ENCODE results near the gene NEDD4L. TPM values are rescaled to one million over a fixed set of nuclear protein-coding genes. Genes with fewer than 3 reads are reported as not detected.

The NEDD4L gene
- total RNA-seq, 2 experiments from 2014 or later: 3.7 to 4.2 TPM

GRCh38 chr18:58347135-58347534, 303.1 kb downstream of the NEDD4L start:
- ChIA-PET CTCF (no interaction called here), POLR2A (interaction anchor here (0.6 kb wide), 1 partner anchor 426 kb away, joined by 3 read pairs; no protein-coding TSS in a partner anchor)

GRCh38 chr18:58348517-58348916, 304.5 kb downstream of the NEDD4L start:
- POLR2A ChIA-PET: no interaction called here
- CTCF ChIA-PET: no interaction called here

DNA sequence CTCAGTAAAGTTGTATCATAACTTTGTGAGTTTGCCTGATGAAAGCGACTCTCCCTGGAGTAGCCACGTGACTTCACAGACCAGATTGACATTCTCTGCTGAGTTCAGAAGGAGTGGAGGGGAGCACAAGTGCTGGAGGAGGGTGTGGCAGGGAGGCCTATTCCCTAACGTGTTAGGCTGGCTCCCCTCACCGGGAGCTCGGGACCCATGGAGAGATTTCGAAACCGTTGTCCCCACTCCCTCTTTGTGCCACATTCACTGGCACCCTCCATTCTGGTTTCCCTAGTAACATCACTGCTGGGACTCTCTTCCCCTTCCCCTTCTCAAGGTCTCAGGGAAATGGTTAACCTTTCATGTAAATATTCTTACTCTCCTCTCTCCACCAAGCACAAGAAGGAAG, 304.9 kb downstream of the NEDD4L start:
- CTCF ChIA-PET: no interaction called here
- POLR2A ChIA-PET: no interaction called here

GRCh38 chr18:58349650-58350049, 305.6 kb downstream of the NEDD4L start:
- POLR2A ChIA-PET: no interaction called here
- CTCF ChIA-PET: no interaction called here

DNA sequence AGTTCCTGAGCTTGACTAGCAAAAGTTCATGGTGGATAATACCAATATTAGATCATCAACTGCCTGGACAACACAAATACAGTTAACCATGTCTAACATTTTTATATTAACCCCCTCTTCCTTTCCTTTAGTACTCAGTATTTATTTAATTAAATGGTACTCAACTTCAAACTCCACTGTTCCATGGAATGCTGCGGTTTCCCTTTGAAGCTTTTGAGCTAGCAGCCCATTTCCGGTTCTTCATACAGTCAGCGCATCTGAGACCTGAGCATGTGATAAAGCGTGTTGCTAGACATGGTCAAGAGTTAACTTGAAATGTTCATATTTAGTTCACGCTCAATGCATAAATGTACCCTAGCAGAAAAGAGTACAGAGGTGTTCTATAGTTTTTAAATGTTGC, 306.5 kb downstream of the NEDD4L start:
- ChIA-PET CTCF (no interaction called here), POLR2A (no interaction called here)

GRCh38 chr18:58351776-58352175, 307.8 kb downstream of the NEDD4L start:
- POLR2A ChIA-PET: no interaction called here
- CTCF ChIA-PET: no interaction called here

DNA sequence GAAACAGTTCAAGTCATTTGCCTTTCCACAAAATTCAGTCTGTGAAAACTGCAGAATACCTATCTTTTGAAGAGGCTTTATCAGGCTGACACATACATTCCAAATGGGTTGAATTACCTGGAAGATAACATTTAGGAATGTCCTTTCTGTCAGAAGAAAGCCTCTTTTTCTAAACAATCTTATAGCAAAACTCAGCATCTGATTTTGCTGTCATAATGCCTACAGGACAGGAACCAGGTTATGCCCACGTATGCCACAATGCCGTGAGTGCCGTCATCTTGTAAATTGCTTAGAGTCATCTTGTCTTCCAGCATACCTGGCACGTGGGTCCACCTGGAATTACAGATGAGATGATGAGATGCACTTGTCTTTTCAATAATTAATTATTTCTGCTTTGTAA, 309.6 kb downstream of the NEDD4L start:
- ChIA-PET CTCF (no interaction called here), POLR2A (no interaction called here)

DNA sequence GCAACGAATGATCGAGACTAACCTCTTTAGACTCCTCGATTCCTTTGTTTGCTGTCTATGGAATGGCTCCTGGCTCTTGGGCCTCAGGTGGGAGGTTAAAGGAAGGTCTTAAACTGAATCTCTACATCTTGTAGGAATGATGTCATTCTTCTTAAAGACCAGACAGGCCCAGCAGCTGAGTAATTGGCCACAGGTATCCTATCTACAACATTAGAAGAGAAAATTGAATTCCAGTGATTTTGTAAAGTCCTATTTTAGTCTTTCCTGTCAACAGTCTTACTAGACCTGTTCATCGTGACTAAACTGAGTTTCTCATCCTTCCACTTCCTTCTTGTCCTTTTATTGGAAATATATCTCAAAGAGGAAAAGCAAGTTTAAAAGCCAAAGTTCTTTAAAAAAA, 310.0 kb downstream of the NEDD4L start:
- CTCF ChIA-PET: no interaction called here

GRCh38 chr18:58354791-58355190, 310.8 kb downstream of the NEDD4L start:
- POLR2A ChIA-PET: no interaction called here
- CTCF ChIA-PET: no interaction called here

More for the DNA sequence above, 310.0 kb downstream of the NEDD4L start:
- POLR2A ChIA-PET: no interaction called here

DNA sequence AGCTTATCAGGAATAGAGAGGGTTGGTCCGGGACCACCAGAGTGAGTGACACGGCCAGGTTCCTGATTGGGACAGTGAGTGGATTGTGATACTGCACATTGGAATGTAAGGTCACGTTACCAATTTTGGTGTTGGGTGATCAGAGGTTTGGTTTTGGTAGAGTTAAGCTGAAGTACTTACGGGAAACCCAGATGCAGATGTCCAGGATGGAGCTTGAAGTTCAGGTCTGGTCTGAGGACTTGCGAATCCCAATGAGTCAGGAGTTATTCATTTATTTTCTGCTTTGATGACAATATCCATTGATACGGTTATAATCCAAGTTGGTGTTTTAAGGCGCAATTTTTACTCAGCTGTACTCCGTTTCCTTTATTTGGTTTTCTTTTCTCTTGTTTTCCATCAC, 311.2 kb downstream of the NEDD4L start:
- ChIA-PET CTCF (no interaction called here), POLR2A (no interaction called here)

DNA sequence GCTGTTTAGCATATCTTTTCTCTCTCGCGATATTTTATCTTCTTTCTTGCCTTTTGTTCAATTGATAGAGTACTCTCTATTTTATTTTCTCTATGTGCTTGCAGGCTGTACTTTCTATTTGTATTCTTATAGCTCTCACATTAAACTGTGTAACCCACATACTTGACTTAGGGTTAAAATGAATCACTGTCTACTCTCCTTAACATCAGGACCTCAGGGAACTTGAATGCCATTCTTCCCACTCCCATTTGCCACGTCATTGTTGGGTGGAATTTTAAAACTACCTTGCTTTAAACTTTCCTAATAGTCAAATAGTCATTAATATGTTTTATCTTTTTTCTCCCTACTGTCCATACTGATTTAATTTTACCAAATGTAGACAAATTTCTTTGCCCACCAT, 315.2 kb downstream of the NEDD4L start:
- ChIA-PET CTCF (no interaction called here), POLR2A (no interaction called here)

DNA sequence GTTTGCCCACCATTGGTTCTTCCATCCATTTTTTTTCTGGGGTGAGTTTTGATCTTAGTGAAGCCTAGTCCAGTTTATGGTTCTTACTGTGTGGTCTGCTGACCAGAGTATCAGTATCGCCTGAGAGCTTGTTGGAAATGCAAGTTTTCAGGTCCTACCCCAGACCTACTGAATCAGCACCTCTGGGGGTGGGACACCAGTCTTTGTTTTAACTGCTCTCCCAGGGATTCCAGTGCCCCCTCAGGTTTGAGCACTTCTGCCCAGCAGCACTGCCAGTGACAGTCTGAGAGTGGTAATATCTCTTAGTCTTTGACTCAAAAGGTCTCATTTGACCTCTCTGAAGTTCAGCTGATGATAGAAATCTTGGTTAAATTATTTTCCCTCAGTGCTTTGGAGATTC, 315.6 kb downstream of the NEDD4L start:
- CTCF ChIA-PET: no interaction called here

DNA sequence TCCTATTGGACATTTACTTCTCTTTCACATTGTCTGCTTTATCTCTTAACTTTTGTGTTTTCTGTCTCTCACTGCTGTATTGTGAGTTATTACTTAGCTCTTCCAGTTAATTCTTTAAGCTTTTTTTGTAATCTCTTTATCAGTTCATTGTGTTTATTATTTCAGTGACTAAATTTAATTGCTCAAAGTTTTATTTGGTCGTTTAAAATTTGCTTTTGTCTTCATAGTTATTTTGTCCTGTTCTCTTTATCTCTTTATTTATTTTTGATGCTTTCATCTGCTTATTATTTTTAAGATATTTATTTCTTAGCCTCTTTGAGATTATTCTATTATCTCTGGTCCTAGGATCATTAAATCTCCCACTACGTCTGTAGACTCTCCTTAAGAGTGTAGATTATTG, 316.3 kb downstream of the NEDD4L start:
- ChIA-PET POLR2A (no interaction called here), CTCF (no interaction called here)

More for the DNA sequence above, 315.6 kb downstream of the NEDD4L start:
- POLR2A ChIA-PET: no interaction called here

GRCh38 chr18:58361212-58361611, 317.2 kb downstream of the NEDD4L start:
- CTCF ChIA-PET: no interaction called here
- POLR2A ChIA-PET: no interaction called here

DNA sequence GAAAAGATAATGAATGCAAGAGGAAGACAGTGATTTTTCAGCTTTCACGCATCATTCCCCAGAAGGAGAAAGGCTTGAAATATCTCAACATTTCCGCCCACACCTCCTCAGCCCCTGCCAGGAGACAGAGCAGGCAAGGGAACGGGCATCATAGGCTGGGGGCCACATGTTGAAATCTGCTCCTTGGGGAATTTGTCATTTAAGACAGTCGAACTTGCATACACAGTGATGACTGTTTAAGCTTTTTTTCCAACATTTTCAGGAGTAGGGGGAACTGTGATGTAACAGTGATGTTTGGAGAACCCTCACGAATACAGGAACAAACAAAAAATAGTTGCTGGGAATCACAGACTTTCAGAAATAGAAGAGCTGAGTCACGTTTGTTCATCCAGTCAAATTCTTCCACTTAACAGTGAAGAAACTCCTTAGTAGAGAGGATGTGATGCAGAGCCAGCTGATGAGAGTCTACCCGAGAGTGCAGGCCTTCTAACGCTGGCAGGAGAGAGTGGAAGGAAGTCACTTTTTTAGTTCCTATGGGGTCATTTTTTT, 318.1 kb downstream of the NEDD4L start:
- CTCF ChIA-PET: no interaction called here
- POLR2A ChIA-PET: no interaction called here

DNA sequence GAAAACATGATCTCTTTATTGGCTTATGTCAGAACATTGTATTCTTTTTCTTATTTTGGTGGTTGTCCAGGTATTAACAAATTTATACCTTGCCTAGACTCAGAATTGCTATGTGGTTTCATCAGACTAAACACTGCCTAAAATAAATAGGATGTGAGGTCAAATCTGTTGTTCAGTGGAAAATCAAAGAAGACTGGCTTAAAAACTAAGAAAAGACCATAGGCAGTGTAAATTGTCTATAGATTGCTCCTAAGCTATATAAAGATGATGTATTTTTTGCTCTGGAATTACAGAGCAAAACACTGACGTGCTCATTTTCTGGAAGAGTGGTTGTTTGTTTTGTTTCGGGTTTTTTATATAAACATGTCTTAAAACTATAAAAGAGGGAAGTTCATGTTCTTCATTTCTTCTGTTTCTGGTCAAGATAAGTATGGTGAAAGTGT, 318.8 kb downstream of the NEDD4L start:
- POLR2A ChIA-PET: no interaction called here
- CTCF ChIA-PET: no interaction called here

GRCh38 chr18:58363767-58364540, 319.9 kb downstream of the NEDD4L start:
- ChIA-PET POLR2A (no interaction called here), CTCF (no interaction called here)

DNA sequence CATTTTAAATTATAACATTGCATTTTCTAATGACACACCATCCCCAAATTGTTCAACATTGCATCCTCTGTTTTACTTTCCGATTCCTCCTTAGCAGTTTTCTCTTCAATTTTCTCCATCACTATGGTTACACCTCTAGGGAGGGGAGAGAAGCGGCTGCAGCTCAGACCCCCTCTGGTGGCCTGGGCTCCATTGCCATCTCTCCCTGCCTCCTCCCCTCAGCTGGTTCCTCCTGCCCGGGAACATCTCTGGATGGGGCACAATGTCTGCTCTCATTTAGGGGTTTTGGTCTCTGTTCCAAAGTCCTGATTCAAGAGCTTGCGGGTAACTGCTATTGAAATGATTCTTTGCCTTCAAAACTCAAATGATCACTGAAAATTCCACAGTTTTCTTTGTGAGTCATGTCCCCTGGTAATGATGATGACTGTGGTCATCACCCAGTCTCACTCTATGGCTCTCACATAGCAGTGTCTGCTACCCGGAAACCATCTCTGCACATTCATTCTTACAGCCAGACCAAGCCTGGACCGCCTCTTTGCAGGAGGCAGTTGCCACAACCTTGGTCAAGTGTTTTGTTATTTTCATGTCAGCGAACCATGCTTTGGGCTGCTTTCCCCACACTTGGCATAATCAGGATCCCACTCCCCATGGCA, 321.0 kb downstream of the NEDD4L start:
- POLR2A ChIA-PET: no interaction called here
- CTCF ChIA-PET: no interaction called here

DNA sequence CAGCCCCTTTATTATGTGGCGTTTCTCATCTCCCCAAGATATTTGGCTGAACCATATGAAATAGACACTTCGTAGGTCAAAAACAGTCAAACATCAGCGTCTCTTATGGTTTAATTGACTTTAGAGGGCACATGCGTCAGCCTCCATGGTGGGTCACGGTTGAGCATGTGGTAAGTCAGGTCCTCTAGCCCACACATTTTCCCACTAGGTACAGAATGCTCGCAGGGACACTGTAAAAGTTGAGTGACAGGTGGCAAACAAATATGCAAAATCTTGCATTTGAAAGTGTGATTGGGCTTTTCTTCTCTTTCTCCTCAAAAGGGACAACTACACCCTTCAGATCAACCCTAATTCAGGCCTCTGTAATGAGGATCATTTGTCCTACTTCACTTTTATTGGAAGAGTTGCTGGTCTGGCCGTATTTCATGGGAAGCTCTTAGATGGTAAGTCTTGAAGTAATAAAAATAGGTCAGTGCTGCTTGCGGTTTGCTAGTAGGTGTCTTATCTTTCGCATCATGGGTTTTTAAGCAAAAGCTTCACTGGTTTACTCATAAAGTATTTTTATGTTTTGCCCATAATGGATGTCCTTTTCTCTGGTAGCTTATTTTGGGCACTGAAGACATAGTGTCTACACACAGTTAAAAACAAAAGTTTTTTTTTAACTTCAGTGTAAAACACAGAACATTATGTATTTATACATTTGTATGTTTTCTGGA, 323.6 kb downstream of the NEDD4L start:
- POLR2A ChIA-PET: no interaction called here

DNA sequence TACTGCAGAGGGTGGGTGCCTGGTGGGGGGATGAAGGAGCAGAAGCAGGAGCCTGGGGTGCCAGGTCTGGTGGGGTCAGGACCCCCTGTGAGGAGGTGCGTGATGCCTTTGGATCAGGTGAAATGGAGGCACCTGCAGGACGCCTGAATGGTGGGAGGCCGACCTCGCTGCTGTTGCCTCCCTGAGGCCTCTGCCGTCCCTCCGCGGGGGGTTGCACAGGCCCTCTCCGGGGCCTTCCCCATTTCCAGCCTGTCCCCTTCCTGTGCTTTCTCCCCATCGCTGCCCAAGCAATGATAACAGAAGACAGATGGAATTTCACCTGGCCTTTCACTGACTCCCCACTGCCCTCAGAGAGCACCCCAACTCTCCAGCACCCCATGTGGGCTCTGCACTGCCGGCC, 325.6 kb downstream of the NEDD4L start:
- CTCF ChIA-PET: no interaction called here
- POLR2A ChIA-PET: no interaction called here

More for the DNA sequence above, 323.6 kb downstream of the NEDD4L start:
- CTCF ChIA-PET: no interaction called here

- CTCF ChIA-PET: no interaction called here
- POLR2A ChIA-PET: no interaction called here
Observed at GRCh38 chr18:58370038-58370580, 326.1 kb downstream of the NEDD4L start.

Data from activated CD8-positive, alpha-beta memory T cell treated with anti-CD3 and anti-CD28 coated beads for 36 hours (primary cell).